IPS-11a (cell line): ENCODE data around the gene FES.

ENCODE experiments used
- H3K4me3 ChIP-seq: one replicate; pipeline ENCODE4 v1.5.1; 2013; ENCODE audit warnings: low read depth, low read length, control low read depth

FES gene

GRCh38 chr15:90875549-90875981, 8.7 kb upstream of the FES start:
- H3K4me3 ChIP-seq, result no peak overlapping the region

DNA sequence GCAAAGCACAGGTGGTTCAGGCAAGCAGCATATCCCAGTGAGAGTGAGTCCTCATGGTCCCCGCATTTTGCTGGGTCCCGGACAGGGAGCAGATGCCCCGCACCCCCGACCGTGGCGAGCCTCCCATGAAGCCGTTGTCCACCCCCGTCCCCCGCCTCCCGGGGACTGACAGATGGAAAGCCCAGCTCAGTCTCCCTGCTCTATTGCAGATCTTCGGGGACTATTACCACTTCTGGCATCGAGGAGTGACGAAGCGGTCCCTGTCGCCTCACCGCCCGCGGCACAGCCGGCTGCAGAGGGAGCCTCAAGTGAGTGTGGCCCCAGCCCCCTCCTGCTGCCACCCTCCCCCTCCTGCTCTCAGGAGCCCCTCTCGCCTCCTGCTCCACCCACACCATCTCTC, 8.3 kb upstream of the FES start:
- H3K4me3 ChIP-seq, result no peak overlapping the region

GRCh38 chr15:90876512-90877170, 7.7 kb upstream of the FES start:
- no peak overlapping the region for H3K4me3 ChIP-seq

- H3K4me3 ChIP-seq, result no peak overlapping the region
Measured at GRCh38 chr15:90877315-90877714, 7.0 kb upstream of the FES start.

DNA sequence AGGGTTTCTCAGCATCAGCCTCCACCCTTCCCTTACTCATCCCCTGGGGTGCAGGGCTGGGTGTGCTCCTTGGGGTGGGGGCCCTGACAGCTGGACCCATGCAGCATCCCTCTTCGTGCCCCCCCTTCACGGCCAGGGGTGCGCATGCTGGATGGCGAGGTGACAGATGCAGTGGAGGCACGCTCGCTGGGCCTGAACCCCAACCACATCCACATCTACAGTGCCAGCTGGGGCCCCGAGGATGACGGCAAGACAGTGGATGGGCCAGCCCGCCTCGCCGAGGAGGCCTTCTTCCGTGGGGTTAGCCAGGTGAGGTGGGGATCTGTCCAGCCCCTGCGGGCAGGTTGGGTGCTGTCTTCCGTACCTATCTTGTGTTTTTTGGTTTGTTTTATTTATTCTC, 6.3 kb upstream of the FES start:
- no peak overlapping the region for H3K4me3 ChIP-seq

DNA sequence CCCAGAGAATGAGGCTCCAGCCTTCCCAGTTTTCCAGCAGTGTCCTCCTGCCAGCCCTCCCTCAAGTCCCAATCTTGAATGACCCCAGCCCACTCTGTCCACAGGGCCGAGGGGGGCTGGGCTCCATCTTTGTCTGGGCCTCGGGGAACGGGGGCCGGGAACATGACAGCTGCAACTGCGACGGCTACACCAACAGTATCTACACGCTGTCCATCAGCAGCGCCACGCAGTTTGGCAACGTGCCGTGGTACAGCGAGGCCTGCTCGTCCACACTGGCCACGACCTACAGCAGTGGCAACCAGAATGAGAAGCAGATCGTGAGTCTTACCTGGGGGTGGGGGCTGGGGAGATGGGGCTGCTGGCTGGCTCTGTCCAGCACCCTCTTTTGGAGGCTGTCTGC, 5.6 kb upstream of the FES start:
- H3K4me3 ChIP-seq, result no peak overlapping the region

GRCh38 chr15:90879730-90880366, 4.5 kb upstream of the FES start:
- H3K4me3 ChIP-seq, result no peak overlapping the region

- H3K4me3 ChIP-seq, result no peak overlapping the region
Measured at GRCh38 chr15:90880381-90881145, 3.7 kb upstream of the FES start.

GRCh38 chr15:90881181-90881977, 2.9 kb upstream of the FES start:
- no peak overlapping the region for H3K4me3 ChIP-seq

DNA sequence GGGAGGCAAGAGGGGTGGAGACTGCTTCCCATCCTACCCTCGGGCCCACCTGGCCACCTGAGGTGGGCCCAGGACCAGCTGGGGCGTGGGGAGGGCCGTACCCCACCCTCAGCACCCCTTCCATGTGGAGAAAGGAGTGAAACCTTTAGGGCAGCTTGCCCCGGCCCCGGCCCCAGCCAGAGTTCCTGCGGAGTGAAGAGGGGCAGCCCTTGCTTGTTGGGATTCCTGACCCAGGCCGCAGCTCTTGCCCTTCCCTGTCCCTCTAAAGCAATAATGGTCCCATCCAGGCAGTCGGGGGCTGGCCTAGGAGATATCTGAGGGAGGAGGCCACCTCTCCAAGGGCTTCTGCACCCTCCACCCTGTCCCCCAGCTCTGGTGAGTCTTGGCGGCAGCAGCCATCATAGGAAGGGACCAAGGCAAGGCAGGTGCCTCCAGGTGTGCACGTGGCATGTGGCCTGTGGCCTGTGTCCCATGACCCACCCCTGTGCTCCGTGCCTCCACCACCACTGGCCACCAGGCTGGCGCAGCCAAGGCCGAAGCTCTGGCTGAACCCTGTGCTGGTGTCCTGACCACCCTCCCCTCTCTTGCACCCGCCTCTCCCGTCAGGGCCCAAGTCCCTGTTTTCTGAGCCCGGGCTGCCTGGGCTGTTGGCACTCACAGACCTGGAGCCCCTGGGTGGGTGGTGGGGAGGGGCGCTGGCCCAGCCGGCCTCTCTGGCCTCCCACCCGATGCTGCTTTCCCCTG, 2.2 kb upstream of the FES start:
- no peak overlapping the region for H3K4me3 ChIP-seq

GRCh38 chr15:90882781-90883525, 1.4 kb upstream of the FES start:
- H3K4me3 ChIP-seq, result no peak overlapping the region

DNA sequence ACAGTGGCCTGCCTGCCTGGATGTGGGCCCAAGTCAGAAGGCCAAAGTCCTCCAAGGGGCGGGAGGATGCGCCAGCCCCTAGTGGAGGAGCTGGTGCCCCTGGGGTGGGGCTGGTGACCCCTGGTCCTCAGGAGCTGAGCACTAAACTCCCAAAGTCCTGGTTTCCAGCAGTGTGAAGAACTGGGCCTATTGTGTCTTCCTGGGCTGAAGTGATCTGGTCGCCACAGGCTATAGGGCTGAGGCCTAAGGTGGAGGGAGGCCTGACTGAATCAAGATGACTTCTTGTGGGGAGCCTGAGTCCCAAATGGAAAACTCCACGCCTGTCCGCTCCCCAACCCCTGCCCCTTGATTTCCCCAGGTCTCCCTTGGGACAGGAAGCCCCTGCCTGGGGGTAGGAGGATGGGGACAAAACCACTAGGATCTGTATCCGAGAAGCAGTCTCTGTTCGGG, 753 bp upstream of the FES start:
- no peak overlapping the region for H3K4me3 ChIP-seq

DNA sequence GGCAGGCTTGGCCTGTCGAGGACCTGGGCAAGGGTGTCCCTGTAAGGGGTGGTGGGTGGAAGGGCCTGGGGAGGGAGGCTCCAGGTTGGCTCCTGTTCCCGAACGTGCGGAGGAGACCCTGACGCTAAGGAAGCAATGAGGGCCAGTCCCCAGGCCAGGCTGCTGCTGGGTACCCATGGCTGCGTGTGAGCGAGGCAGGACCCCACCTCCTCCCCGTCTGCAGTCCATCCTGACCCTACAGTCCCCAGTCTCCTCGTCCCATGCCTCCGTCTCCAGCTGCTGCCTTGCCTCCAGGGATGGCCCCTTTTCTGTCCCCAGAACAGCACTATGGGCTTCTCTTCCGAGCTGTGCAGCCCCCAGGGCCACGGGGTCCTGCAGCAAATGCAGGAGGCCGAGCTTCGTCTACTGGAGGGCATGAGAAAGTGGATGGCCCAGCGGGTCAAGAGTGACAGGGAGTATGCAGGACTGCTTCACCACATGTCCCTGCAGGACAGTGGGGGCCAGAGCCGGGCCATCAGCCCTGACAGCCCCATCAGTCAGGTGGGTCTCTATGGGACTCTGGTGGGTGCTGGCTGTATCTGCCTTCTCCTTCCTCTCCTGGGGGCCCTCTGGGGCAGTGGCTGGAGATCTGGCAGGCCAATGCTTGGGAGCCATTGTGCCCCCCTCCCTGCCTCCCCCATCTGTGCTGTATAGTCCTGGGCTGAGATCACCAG, 571 bp downstream of the FES start:
- no peak overlapping the region for H3K4me3 ChIP-seq

GRCh38 chr15:90885432-90886290, 1.4 kb downstream of the FES start:
- no peak overlapping the region for H3K4me3 ChIP-seq

- H3K4me3 ChIP-seq, result no peak overlapping the region
Measured at GRCh38 chr15:90886291-90886614, 1.9 kb downstream of the FES start.

DNA sequence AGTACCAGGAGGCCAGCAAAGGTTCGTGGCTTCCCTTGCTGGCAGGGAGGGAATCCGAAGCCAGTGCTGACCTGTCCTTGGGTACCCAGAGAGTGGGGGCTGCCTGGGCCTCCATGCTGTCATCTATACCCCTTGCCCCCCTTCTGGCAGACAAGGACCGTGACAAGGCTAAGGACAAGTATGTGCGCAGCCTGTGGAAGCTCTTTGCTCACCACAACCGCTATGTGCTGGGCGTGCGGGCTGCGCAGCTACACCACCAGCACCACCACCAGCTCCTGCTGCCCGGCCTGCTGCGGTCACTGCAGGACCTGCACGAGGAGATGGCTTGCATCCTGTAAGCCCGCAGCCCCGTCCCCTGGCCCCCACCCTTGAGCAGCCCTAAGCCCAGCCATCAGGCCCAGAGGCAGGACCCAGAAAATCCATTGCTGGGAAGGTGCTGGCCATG, 2.8 kb downstream of the FES start:
- no peak overlapping the region for H3K4me3 ChIP-seq

DNA sequence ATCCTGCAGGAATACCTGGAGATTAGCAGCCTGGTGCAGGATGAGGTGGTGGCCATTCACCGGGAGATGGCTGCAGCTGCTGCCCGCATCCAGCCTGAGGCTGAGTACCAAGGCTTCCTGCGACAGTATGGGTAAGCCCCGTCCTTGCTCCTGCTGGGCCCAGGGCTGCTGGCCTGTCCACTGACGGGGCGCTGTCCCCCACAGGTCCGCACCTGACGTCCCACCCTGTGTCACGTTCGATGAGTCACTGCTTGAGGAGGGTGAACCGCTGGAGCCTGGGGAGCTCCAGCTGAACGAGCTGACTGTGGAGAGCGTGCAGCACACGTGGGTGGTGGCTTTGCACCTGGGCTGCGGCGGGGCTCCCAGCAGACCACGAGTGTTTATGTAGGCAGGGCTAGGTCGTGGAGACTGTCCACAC, 5.0 kb downstream of the FES start:
- H3K4me3 ChIP-seq, result no peak overlapping the region

GRCh38 chr15:90889736-90890456, 5.6 kb downstream of the FES start:
- no peak overlapping the region for H3K4me3 ChIP-seq
